Adrenal gland (tissue), 12 donors: ENCODE results near the gene GPR3. TPM values are rescaled to one million over a fixed set of nuclear protein-coding genes. Genes with fewer than 3 reads are reported as not detected.

Source experiments
- DNase-seq, 7 donors: peaks; one replicate each; pipeline ENCODE4 v3.0.0-alpha.2; 2019 to 2020
- H3K27ac ChIP-seq, 5 donors: fragments of 200-600 bp; sonication (generic) in 4 of 5; 1 replicate in 3 of 5; 2 replicates in 2 of 5; pipeline versions ENCODE4 v1.5.1 to v1.8.0; 2016 to 2020; ENCODE audit warnings: mild to moderate bottlenecking in 1 of 5
- H3K27me3 ChIP-seq: fragments of 200-600 bp; 2 replicates; pipeline ENCODE4 v1.8.0; 2021
- H3K36me3 ChIP-seq, 2 donors: fragments of 200-600 bp; replicated peaks in 1 of 2; 1 replicate in 1 of 2; 2 replicates in 1 of 2; pipeline versions ENCODE4 v1.5.1 to v1.8.0; 2018 to 2022
- H3K4me1 ChIP-seq, 2 donors: fragments of 200-600 bp; replicated peaks in 1 of 2; 1 replicate in 1 of 2; 2 replicates in 1 of 2; pipeline versions ENCODE4 v1.5.1 to v1.8.0; 2018 to 2021
- H3K4me3 ChIP-seq, 4 donors: fragments of 200-600 bp; sonication (generic) in 3 of 4; one replicate each; pipeline ENCODE4 v1.5.1; 2016 to 2018
- H3K9me3 ChIP-seq, 3 donors: fragments of 200-600 bp; sonication (generic) in 1 of 3; replicated peaks in 1 of 3; 1 replicate in 2 of 3; 2 replicates in 1 of 3; pipeline versions ENCODE4 v1.5.1 to v1.8.0; 2016 to 2021
- POLR2A ChIP-seq, 2 donors: fragments of 450-650 bp; IDR thresholded peaks; one replicate each; pipeline ENCODE4 v1.6.1; 2017; ENCODE audit warnings: antibody characterized with exemption in 2 of 2, mild to moderate bottlenecking in 2 of 2, moderate library complexity in 1 of 2
- WGBS, 4 donors: extraction: QIAGEN DNeasy Blood & Tissue Kit in 2 of 4; methylation state at CpG; one replicate each; pipeline versions ENCODE4 v1.1.5 to v1.1.7; 2013 to 2017; 5-methylcytosine and 5-hydroxymethylcytosine counted together
- intact Hi-C, 2 donors: fragments of 100-400 bp; cut with DNase I; formaldehyde crosslinking; loops; one replicate each; pipeline versions ENCODE4 v1.14.1 to v1.15.0; 2022 to 2023
- polyA plus RNA-seq, 3 donors: library from polyadenylated mRNA; stranded (reverse); fragments of 200-250 nt in 2 of 3; fragments of 350-450 nt in 1 of 3; fragmentation: Illumina TruSeq in 1 of 3; extraction: RNeasy Lipid Tissue Mini Kit (QIAGEN cat#74804) in 1 of 3; gene quantifications; one replicate each; pipeline ENCODE4 v1.2.3, GENCODE V29; 2013 to 2014
- total RNA-seq, 9 donors: library from RNA; depleted of rRNA in 4 of 9; stranded (reverse); fragments of >200 nt in 4 of 9; fragments of 120-200 nt in 1 of 9; fragmentation: NEBNext Ultra II Directional in 1 of 9; extraction: Animal tissue kit (Norgen Biotek cat#: 25700) in 1 of 9; gene quantifications; one replicate each; pipeline versions ENCODE4 v1.1.0 to v1.2.4, GENCODE V29; 2013 to 2023
- TF ChIP-seq, protein P1 (sequence below), 6 experiments: fragments of 450-650 bp in 4 of 6; fragments of 200-600 bp in 2 of 6; sonication (generic) in 1 of 6; IDR thresholded peaks; 1 replicate in 5 of 6; 2 replicates in 1 of 6; pipeline versions ENCODE4 v1.5.1 to v1.8.0; 2016 to 2021; ENCODE audit warnings: antibody characterized with exemption in 6 of 6, mild to moderate bottlenecking in 2 of 6, moderate library complexity in 1 of 6
- donor health status: healthy with polysubstance abuse.
- donor health status: Bipolar disorder and iron deficiency.
- donor health status: DM: yes; HTN: yes; CAD: no.
- donor health status: DM: no; HTN: no; CAD: no.
- donor health status: DM: no; HTN: no; CAD: no.
- donor health status: DM: yes; HTN: yes; CAD: no.

GPR3 gene
- total and polyA plus RNA-seq, 12 donors = 0.17 to 2.0 (median 0.64) TPM; not detected in 5

DNA sequence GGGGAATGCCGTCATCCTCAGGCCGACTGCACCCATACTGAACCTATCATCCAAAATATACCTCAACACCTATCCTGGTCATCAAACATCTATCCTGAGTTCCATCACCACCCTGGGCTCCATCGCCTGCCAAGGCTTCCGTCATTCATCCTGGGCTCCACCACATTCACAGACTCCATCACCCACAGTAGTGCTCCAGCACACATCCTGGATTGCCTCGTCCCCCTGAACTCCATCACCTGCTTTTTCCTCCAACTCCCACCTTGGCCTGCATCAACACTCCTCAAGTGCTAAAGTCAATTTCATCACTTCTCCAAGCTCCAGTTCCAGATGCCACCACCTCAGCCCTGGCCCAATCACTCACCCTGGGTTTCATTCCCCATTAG is 33.5 kb upstream of the GPR3 start:
- Histone ChIP-seq H3K36me3 (peaks cover 0 to 74% of the 10 kb centered on the region in 2 donors), H3K4me3 (no peak overlapping the region), H3K4me1 (peaks cover 0 to 5% of the 10 kb centered on the region in 2 donors), H3K9me3 (no peaks in the 10 kb centered on the region), H3K27ac (no peak overlapping the region), H3K27me3 (no peaks in the 10 kb centered on the region)
- no peak for DNase-seq
- intact Hi-C loops = loop anchor here (5.0 to 10.0 kb wide), 2 partner anchors 33 to 54 kb away; partner anchors contain the start of gene GPR3 (in 2 of the 2)
- 92 to 99% (median 96%) methylated on average over 5 of the region's 5 CpGs for WGBS, 4 donors
- no peak for TF ChIP-seq POLR2A (IDR thresholded peaks at IDR 0.05)
- TF ChIP-seq, protein P1, sequence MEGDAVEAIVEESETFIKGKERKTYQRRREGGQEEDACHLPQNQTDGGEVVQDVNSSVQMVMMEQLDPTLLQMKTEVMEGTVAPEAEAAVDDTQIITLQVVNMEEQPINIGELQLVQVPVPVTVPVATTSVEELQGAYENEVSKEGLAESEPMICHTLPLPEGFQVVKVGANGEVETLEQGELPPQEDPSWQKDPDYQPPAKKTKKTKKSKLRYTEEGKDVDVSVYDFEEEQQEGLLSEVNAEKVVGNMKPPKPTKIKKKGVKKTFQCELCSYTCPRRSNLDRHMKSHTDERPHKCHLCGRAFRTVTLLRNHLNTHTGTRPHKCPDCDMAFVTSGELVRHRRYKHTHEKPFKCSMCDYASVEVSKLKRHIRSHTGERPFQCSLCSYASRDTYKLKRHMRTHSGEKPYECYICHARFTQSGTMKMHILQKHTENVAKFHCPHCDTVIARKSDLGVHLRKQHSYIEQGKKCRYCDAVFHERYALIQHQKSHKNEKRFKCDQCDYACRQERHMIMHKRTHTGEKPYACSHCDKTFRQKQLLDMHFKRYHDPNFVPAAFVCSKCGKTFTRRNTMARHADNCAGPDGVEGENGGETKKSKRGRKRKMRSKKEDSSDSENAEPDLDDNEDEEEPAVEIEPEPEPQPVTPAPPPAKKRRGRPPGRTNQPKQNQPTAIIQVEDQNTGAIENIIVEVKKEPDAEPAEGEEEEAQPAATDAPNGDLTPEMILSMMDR (IDR thresholded peaks at IDR 0.05) = no peak

DNA sequence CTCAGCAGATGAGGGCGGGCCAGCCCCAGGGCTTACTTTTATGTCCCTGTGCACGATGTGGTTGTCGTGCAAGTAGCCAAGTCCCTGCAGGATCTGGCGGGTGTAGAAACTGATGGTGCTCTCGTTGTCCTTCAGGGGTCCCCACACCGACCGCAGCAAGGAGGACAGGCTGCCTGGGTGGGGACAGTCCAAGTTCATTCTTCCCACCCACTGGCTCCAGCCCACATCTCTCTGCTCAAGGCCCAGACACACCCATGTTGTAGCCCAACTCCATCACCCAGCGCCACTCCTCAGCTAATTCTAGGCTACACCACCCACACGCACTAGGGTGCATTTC is 32.6 kb upstream of the GPR3 start:
- intact Hi-C loops = loop anchor here (5.0 to 10.0 kb wide), 2 partner anchors 33 to 55 kb away; partner anchors contain the start of gene GPR3 (in 2 of the 2)
- WGBS, 4 donors = 61 to 68% (median 66%) methylated on average over 3 to 9 of the region's 9 CpGs
- Histone ChIP-seq H3K36me3 (peaks cover 0 to 75% of the 10 kb centered on the region in 2 donors), H3K4me1 (peaks cover 0 to 9% of the 10 kb centered on the region in 2 donors), H3K27ac (no peak overlapping the region), H3K9me3 (no peaks in the 10 kb centered on the region), H3K4me3 (no peak overlapping the region), H3K27me3 (no peaks in the 10 kb centered on the region)
- TF ChIP-seq, protein P1 (IDR thresholded peaks at IDR 0.05) = no peak
- TF ChIP-seq POLR2A (IDR thresholded peaks at IDR 0.05) = no peak
- no peak for DNase-seq

DNA sequence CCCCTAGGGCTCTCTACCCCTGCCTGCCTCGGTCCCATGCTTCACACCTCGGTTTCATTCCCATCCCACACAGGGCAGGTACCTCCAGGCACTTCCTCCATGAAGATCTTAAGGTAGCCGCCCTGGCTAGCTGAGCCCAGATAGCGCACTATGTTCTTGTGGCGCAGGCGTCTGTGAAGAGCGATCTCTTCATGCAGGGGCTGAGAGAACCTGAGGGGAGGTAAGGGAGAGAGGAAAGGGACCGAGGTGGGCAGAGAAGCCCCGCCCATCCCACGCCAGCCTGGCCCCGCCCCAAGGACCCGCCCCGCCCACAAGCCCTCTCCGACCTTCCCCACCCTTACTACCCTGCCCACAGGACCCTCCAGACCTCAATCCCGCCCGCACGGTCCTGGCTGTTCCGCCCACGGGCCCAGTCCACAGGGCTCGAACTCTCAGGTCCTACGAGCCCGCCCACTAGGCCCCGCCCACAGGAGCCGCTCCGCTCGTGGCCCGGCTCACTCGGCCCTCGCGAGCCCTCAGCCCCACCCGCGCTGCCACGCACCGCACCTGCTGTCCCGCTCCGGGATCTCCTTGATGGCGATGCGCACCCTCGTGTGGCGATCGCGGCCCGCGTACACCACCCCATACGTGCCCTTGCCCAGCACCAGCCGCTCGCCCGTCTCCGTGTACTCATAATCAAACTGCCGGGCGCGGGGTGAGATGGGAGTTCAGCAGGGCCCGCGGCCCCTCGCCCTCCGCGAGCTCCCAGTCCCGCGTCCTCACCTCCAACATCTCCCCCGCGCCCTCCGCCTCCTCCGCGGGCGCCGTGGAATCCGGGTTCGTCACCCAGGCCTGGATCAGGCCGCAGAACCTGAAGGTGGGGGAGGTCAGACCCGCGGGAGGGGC is 32.0 kb upstream of the GPR3 start:
- Histone ChIP-seq H3K9me3 (no peaks in the 10 kb centered on the region), H3K4me3 (peak overlapping the region in 1 of 4 donors; percentile 37), H3K36me3 (peaks cover 0 to 69% of the 10 kb centered on the region in 2 donors), H3K27me3 (no peaks in the 10 kb centered on the region), H3K27ac (no peak overlapping the region), H3K4me1 (peaks cover 0 to 15% of the 10 kb centered on the region in 2 donors)
- 34 to 44% (median 39%) methylated on average over 42 to 71 of the region's 71 CpGs for WGBS, 4 donors
- intact Hi-C loops = no loop called here
- DNase-seq = peak in 2 of 7 donors; percentile 33 to 36
- no peak for TF ChIP-seq POLR2A (IDR thresholded peaks at IDR 0.05)
- TF ChIP-seq, protein P1 (IDR thresholded peaks at IDR 0.05) = no peak

DNA sequence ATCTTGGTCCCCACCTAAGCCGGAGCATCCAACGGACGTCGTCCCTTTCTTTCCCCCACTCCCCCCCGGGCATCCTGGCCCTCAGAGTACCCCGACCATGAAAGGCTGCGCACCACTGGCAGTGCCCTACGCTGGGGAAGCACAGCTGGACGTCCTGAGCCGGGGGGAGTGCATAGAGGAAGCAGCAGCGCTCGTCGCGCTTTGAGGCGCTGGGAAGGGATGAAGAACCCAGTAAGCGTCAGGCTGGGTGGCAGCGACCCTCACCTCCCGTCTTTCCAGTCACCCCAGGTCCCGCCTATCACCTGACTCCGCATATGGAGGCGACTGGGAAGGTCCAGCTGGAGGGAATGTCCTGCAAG is 31.4 kb upstream of the GPR3 start:
- no peaks in the 10 kb centered on the region for H3K27me3 ChIP-seq
- peaks cover 0 to 63% of the 10 kb centered on the region in 2 donors for H3K36me3 ChIP-seq
- TF ChIP-seq POLR2A (IDR thresholded peaks at IDR 0.05) = no peak
- TF ChIP-seq, protein P1 (IDR thresholded peaks at IDR 0.05) = no peak
- no peak overlapping the region for H3K27ac ChIP-seq
- intact Hi-C loops = no loop called here
- peaks cover 0 to 15% of the 10 kb centered on the region in 2 donors for H3K4me1 ChIP-seq
- no peaks in the 10 kb centered on the region for H3K9me3 ChIP-seq
- DNase-seq = no peak
- H3K4me3 ChIP-seq = no peak overlapping the region
- 82 to 100% (median 86%) methylated on average over 5 to 21 of the region's 21 CpGs for WGBS, 4 donors
